ENCODE results near the gene NSDHL.

- TF ChIP-seq POLR2A (IDR thresholded peaks at IDR 0.05) (no peak), CTCF (IDR thresholded peaks at IDR 0.05 in 8 of 11, conservative IDR thresholded peaks at IDR 0.05 in 3 of 11) (no peak)
Observed at GRCh38 chrX:152866386-152866785, 35.5 kb downstream of the NSDHL start.

Data from spleen (tissue), 7 donors.